ENCODE results near the gene LRSAM1.
"Not testable (repeated sequence)": the region's sequence is repeated elsewhere in the genome, so short reads cannot be mapped to it uniquely, and the experiment has no call there.

LRSAM1 gene

DNA sequence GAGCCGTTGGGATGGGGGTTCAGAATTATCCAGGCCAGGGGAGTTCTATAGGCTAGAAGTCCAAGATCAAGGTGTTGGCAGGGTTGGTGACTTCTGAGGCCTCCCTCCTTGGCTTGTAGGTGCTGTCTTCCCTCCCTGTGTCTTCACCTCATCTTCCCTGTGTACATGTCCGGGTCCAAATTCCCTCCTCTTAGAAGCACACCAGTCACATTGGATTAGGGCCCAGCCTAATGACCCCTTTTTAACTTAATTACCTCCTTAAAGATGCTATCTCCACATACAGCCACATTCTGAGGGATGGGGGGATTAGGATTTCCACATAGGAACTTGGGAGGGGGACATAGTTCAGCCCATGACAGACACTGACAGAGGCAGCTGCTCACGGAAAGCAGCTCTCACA lies 12.1 kb downstream of the LRSAM1 start:
- no peak for DNase-seq

DNA sequence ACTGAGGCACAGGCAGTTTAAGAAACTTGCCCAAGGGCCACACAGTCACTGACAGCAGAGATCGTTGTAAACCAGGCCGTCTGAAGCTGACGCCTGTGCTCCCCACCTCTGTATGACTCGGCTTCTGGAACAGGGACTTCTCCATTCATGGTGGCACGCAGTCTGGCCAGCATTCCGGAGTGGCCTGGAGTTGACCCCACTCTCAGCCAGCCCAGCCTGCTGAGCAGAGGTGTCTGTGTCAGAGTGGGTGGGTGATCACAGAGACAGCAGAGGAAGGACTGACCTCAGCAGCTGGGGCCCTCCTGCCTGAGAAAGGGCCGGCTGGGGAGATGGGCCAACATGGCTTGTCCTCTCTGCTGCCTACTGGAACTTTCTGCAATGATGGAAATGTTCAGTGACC lies 12.6 kb downstream of the LRSAM1 start:
- no peak for DNase-seq

DNA sequence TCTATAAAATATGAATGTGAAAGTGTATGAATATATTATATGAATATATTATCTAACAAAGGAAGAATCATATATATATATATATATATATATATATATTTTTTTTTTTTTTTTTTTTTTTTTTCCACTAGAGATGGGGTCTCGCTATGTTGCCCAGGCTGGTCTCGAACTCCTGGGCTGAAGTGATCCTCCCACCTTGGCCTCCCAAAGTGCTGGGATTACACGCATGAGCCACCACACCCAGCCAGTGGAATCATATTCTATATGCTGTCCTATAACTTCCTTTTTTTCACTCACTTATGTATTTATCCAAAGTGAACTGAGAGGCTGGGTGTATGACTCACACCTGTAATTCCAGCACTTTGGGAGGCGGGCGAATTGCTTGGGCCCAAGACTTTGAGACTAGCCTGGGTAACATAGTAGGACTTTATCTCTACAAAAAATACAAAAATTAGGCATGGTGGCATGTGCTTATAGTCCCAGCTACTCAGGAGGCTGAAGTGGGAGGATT lies 15.2 kb downstream of the LRSAM1 start:
- not testable (repeated sequence) for DNase-seq

DNA sequence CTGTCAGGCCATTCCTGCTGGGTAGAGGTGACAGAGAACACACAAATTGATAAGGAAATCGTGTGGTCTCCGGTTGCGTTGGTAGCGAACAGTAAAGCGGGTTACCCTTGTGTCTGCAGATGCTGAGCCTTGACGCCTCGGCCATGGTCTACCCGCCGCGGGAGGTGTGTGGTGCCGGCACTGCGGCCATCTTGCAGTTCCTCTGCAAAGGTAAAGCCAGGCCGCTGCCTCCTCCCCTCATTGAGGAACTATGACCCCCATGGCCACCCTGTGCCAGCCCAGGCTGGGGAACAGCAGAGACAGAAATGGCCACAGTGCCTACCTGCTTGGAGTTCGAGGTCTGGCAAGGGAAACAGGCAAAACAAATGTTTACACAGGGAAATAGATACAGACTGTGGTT lies 16.3 kb downstream of the LRSAM1 start:
- DNase-seq = no peak

DNA sequence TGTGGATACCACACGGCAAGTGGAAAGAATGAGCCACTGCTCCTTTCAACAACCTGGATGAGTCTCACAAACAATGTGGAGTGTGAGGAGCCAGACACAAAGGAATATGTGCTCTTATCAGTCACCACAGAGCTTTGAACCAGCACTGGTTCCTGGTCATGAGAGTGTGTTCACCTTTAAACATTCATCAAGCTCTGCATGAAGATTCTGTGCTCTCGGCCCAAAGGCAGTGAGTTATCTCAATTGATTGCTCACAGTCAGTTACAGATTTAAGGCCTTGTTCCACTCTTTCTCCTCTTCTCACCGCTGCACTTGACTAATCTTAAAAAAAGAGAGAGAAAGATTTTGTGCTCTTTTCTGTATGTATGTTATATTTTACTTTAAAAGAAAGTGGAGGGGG lies 19.4 kb downstream of the LRSAM1 start:
- no peak for DNase-seq

DNA sequence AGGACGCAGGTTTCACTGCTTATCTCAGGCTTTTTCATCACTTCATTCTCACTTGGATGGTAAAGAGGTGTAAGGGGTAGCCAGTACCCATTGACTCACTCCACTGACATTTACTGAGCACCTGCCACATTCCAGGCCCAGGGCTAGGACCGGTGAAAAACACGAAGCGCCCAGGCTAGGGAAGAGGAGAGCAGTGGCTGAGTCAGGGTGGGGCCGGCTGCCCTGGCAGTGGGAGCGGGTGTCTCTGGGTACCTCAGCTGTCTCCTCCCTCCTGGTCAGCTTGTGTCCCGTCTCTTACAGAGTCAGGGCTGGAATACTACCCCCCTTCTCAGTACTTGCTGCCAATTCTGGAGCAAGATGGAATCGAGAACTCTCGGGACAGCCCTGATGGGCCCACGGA lies 22.2 kb downstream of the LRSAM1 start:
- DNase-seq = no peak

DNA sequence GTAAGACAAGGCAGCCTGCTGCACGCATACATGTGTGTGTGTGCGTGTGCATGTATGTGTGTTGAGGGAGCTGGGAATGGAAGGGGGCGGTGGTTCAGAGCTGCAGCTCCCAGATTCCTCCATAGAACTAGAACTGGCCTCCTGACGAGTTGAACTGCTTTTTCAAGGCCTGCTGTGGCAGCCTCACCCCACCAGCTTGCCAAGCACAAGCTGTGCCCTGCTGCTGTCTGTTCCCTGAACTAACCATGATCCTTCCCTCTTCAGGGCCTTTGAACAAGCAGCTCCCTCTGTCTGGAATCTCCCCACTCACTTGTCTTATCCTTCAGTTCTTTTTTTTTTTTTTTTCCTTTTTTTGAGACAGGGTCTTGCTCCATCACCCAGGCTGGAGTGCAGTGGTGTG lies 22.6 kb downstream of the LRSAM1 start:
- no peak for DNase-seq

DNA sequence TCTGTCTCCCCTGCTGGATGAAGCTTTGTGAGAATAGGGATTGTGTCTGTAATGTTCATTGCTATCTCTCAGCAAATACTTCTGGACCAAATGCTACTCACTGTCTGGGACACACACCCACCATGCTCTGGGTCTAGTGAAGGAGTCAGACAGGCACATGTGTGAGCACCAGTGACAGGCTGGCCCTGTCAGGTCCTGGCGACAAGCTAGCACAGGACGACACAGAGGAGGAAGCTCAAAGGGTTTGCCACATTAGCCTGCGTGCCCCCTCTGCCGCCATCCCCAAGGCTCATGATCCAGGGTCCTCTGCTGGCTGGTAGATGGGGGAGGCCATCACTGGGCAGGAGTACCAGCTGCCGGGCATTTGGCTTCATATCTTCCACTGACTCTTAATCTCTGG lies 23.3 kb downstream of the LRSAM1 start:
- no peak for DNase-seq

DNA sequence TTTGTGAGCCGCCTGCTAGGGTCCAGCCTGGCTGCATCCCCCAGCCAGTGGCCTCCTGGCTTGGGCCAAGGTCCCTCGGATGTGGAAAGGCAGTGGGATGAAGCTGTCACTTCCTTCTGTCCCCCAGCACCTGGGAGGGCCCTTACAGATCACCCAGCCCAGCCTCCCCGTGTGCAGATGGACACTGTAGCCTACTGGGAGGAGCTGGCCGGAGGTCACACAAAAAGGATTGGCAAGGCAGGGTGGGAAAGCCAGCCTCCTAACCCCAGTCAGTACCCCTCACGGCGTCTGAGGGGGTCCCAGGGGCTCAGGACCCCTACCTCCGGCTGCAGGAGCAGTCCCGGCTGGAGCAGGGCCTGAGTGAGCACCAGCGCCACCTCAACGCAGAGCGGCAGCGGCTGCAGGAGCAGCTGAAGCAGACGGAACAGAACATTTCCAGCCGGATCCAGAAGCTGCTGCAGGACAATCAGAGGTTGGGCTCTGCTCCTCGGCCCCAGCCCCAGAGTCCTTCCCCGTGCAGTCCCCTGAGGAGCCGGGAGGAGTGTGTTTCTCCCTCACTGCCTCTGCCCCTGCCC lies 28.3 kb downstream of the LRSAM1 start:
- DNase-seq = no peak

DNA sequence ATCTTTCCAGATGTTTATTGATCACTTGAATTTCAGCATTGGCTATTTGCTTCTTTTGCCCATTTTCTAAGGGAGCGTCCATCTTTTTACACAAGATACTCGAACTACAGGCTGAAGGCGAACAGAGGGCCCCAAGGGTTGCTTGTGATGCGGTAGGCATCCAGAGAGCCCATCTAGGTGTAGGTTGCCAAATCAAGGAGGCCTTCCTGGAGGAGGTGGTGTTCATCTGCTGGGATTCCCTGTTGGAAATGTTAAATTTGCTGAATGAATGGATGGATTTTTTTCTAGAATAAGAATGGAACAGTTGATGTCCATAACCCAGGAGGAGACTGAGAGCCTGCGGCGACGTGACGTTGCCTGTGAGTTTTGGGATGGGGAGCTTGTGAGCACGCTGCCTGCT lies 31.4 kb downstream of the LRSAM1 start:
- DNase-seq = no peak

DNA sequence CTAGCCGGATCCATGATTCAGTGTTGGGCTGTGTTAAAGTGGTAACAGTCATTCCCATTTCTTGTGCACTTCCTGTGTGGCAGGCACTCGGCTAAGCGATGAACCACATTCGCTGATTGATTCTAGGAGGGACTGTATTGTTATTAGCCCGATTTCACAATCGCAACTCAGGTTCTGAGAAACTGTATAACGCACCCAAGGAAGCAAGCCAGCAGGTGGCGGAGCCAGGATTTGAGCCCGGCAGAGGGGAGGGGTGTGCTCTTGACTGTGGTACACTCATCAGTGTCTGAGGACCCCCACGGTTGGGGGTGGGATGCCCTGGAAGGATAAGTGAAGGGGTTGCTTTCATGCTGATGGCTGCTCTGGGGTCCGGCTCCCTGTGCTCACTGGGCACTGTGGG lies 34.7 kb downstream of the LRSAM1 start:
- DNase-seq = no peak

DNA sequence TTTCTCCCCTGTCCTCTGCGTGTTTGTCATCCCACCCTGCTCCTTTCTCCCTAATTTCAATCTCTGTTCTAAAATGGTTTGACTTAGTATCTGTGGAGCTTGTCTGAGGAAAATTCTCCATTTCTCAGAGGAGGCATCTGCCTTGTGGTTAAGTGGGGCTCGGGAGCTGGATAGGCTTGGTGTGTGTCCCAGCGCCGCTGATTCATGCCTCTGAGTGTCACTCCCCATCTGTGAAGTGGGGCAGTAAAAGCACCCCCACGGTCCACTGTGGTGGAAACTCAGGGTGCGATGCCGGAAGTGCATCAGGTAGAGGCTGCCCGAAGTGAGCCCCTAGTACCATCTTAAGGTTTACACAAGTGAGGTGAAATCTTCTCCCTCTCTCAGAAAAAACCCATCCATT lies 37.6 kb downstream of the LRSAM1 start:
- DNase-seq = no peak

DNA sequence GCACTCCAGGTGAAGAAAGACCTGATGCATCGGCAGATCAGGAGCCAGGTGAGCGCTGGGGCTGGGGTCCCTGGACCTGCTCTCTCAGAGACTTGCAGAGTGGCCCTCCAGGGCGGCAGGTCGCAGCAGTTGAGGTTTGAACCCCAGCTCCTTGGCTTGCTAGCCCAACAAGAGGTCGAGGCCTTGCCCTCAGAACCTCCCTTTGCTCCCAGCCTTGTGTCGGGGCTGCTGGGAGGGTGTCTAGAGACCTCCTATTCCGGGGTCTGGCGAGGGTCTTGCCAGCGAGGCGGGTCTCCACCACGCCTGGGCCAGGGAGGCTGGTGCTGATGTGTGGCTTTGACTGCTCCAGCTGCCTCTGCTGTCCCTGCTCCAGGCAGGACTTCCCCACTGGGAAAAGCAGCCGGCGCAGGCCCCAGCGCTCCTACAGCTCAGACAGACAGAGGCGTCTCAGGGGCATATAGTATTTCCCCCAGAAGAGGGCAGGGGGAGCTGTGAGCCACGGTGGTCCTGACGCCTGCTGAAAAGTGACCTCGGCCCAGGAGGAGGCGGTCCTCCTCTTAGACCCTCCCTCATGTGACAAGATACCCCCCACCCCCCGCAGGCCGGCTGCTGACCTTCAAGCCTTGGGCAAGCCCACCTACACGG lies 38.3 kb downstream of the LRSAM1 start:
- DNase-seq = no peak

DNA sequence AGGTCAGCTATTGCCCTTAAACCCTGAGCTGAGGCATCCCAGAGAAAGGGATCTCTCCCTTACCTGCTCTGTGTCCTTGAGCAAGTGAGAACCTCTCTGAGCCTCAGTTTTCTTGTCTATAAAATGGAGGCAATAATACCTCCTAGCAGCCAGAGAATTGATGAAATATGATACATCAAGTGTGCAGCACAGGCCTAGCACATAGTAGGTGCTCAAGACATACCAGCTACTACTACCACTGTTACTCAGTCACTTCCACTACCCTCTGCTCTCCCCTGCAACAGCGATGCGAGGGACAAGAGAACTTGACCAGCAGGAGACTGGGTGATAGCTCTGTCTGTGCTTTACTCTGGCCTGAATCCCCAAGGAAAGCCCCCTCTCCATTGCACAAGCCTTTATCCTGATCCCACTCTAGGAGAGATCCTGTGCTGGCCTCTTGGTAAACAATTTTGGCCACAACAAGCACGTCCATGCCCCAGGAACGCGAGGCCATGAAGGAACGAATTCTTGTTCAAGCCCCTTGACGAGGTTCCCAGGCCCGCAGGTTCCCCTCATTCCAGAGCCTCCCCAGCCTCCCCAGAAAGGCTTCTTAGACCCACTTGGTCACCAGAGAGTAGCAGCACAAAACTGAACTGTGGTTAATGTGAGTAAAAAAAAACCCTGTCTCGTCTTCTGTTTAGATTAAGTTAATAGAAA lies 39.4 kb downstream of the LRSAM1 start:
- no peak for DNase-seq

DNA sequence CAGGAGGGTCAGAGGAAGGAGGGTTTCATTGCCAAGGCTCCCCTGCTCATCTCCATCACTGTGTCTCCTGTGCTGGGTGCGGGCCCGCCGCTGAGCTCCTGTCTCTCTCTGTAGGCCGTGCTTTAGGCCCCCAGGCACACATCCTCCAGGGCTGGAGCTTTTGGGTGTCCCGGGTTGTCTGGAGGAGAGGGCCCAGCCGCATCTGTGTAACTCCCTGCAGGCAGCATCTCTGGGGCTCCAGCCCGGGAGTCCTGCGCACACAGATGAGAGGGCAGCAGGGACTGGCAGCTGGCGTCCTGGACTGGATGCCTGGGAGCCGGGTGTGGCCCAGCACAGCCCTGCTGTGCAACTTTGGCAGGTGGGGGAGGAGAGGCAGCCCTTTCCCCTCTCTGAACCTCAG lies 40.2 kb downstream of the LRSAM1 start:
- DNase-seq = no peak

DNA sequence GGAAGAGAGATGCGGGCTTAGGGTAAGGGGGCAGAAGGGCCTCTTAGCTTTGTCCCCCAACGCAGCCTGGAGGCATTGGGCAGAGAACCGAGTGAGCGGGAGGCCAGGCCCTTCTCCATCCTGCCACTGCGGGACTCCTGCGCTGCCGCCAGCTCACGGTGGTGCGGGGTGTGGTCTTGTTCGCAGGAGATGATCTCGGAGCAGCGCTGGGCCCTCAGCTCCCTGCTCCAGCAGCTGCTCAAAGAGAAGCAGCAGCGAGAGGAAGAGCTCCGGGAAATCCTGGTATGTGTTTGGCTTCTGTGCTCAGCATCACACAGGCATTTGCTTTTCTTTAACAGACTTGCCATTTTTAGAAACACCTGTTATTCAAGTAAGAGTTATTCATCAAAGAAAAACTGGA lies 41.3 kb downstream of the LRSAM1 start:
- no peak for DNase-seq

DNA sequence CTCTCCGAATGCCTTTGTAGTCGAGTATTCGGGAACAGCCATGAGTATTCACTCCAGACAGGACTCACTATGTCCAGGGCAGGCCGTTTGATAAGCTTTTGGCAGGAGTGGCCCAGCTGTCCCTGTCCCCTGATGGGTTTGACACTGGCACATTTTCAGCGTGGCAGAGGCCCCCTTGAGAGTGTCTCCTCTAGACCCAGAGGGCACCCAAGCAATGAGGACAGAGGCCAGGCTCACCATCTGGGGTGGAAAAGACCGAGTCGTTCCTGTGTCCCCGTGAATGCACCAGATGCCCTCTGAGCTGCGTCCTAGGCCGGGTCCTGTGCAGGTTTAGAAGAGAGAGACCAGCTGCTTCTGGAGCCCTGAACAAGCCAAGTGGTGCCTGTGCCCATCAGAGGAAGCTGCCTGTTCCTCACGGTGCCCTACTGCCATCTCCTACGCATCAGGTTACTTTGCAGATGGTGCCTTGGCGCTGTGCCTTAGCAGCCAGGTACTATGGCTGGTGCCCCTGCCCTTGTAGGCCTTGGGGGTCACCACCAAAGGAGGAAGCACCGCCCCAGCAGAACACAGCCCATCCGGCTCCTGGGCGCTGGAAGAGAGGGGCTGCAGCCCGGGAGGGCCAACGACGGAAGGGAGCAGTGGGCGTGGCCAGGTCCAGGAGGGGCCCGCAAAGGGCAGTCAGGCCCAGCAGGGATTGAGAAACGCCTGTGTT lies 42.4 kb downstream of the LRSAM1 start:
- DNase-seq = no peak

DNA sequence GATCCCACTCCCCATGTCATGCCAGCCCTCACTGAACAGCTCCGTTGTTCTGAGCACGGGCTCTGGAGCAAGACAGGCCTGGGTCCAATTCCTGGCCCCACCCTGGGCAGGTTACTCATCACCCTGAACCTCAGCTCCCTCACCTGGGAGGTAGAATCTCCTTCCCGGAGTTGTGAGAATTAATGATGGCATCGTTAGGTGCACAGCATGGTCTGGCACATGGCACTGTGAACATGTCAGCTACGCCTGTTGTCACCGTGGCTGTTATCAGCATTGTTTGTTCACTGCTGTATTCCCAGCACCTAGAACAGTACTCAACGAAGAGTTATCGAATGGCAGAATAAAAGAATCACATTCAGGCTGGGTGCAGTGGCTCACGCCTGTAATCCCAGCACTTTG lies 43.0 kb downstream of the LRSAM1 start:
- no peak for DNase-seq

DNA sequence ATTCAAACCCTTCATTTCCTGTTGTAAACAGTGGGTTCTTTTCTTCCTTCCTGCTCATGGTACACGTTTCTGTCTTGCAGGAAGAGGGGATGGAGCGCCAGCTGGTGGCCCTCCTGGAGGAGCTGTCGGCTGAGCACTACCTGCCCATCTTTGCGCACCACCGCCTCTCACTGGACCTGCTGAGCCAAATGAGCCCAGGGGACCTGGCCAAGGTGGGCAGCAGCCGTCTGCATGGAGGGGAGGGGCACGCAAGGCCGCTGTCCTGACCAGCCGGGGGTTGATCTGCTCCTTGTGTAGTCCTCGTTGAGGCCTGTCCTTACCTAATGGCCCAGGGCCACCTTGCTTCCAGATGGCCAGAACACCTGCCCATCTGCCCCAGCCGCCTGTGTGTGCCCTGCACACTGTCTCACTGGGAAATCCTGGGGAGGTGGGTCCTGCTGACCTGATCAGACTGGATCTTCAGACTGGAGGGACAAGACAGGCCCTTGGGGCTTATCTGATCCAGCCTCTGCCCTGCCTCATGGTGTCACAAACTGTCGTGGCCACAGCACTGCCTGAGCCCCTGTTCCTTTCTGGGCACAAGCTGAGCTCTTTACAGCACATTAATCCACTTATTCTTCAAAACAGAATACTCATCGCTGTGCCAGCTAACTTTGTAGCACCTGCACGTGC lies 44.7 kb downstream of the LRSAM1 start:
- DNase-seq = no peak

DNA sequence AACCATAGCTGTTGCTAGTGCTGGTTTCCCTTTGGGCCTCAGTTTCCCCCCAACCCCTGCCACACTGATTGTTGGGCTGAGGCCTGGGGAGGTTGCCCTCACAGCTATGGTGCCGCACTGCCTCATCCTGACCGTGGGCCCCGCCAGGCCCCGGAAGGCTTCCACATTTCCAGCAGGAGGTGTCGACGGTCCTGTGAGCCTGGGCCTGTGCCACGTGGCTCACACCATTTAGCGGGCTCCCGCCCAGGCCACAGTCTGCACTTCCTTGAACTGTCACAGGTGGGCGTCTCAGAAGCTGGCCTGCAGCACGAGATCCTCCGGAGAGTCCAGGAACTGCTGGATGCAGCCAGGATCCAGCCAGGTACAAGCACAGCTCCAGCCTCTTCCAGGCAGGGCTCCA lies 45.7 kb downstream of the LRSAM1 start:
- no peak for DNase-seq

DNA sequence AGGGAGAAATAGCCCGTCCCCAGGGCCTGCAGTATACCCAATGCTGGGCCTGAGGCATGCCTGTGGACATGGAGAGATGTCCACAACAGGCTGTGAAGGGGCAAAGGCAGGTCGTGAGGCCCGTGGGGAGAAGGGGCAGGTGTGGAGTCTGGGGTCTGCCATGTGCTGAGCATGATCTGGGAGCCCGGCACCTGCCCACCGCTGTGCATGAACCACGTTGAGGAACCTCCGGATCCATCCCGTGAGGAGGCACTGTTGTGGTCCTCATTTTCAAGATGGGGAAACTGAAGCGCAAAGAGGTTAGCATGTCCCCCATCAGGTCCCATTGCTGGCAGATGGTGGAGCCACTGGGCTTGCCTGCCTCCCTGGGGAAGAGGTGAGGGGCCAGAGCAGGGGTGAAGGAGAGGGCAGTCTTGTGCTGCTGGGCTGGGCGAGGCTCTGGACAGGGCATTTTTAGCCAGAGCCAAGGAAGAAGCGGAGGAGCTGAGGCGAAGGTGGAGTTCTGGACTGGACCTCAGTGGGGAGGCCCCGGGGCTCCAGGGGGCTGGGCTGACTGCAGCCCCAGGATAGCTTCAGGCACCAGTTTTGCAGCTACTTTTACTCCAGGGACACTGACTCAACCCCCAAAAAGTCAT lies 46.5 kb downstream of the LRSAM1 start:
- DNase-seq = no peak

DNA sequence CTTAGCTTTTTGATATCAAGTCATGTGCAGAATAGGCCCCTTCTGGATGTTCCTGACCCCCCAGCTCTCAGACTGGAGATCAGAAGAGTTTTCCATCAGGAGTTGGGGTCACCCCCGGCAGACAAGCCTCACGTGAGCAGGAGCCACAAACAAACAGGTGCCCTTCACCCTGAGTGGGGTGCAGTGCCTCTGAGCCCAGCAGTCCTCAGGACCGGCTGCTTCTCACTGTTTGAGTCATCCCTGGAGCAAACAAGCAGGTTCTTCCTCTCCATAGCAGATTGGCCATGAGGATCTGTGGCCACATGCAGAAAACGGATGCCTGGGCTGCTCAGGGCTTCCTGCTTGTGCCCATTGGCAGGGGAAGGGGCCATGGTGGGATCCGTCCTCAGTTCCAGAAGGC lies 47.0 kb downstream of the LRSAM1 start:
- no peak for DNase-seq

DNA sequence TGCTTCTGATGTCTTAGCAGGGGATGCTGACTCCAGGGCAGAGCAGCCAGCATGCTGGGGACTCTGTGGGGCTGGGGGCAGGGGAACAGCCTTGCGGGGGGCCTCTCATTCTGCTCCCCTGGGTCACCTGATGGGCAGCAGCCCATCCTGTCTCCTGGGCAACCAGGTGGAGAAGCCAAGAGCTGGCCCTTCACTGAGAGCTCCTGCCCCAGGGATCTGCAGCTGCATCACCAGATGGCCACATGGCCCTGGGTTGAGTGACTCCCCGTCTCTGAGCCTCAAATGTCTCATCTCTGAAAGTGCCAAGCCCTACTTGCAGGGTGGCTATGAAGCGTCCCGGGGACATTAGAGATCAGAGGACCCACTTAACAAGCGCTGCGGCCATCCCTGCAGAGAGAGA lies 49.1 kb downstream of the LRSAM1 start:
- DNase-seq = no peak
